HCT116 (cell line): ENCODE measurements around the gene SERPINB13. TPM values are rescaled to one million over a fixed set of nuclear protein-coding genes. Genes with fewer than 3 reads are reported as not detected.

ENCODE experiments used
- ATAC-seq: fragments of 200-7000 bp; cut with Tn5 transposase; 2 replicates; pipeline ENCODE4 v1.9.1; 2020; ENCODE audit warnings: mild to moderate bottlenecking, moderate library complexity
- BruUV-seq: library from RNA; stranded (reverse); fragments of 400-500 nt; replicated peaks from 2 replicates; lab custom pipeline; 2021; lab: Mats Ljungman, UMichigan
- CTCF ChIA-PET: fragments of 300-600 bp; sonication (Branson Sonifier 250); formaldehyde crosslinking; loops from one replicate; lab custom pipeline; 2021; ENCODE audit warnings: antibody characterized with exemption; lab: Charles Lee
- POLR2A ChIA-PET: fragments of 300-600, 350-600 bp; sonication (Branson Sonifier 250); formaldehyde crosslinking; loops from one replicate; lab custom pipeline; 2021; ENCODE audit warnings: antibody characterized with exemption; lab: Charles Lee
- RAD21 ChIA-PET, 2 experiments: fragments of 300-600 bp; sonication (Branson Sonifier 250); formaldehyde crosslinking; loops; one replicate each; lab custom pipeline; 2023; ENCODE audit warnings: low total read pairs in 2 of 2; ENCODE audit not compliant: uncharacterized antibody in 2 of 2, unreplicated experiment in 2 of 2, low non-redundant PET in 1 of 2; lab: Charles Lee
- DNase-seq: peaks from one replicate; pipeline ENCODE4 v3.0.0-alpha.2; 2010; ENCODE audit warnings: low read depth, low spot score
- H2AFZ ChIP-seq: fragments of 200-600 bp; shearing (Covaris generic), sonication (generic); 2 replicates; pipeline ENCODE4 v1.6.1; 2017; ENCODE audit warnings: low read depth, mixed run types, mixed read lengths, antibody characterized with exemption, low read length; ENCODE audit not compliant: poor library complexity, severe bottlenecking
- H3K27ac ChIP-seq: 2 replicates; pipeline ENCODE4 v1.5.1; 2012; ENCODE audit warnings: low read depth, low read length
- H3K27me3 ChIP-seq: fragments of 200-600 bp; sonication (generic); 2 replicates; pipeline ENCODE4 v1.6.1; 2016; ENCODE audit warnings: mixed run types, low read length, mixed read lengths; ENCODE audit not compliant: insufficient read depth
- H3K36me3 ChIP-seq, 2 experiments: fragments of 200-500 bp in 1 of 2; fragments of 200-600 bp in 1 of 2; sonication (Bioruptor generic) in 1 of 2; sonication (generic) in 1 of 2; 2 replicates each; pipeline versions ENCODE4 v1.5.1 to v1.6.1; 2014 to 2016; ENCODE audit warnings: low read length in 2 of 2, inconsistent platforms in 1 of 2, mixed read lengths in 1 of 2, mixed run types in 1 of 2; ENCODE audit not compliant: insufficient read depth in 2 of 2, control insufficient read depth in 1 of 2
- H3K4me1 ChIP-seq, 2 experiments: fragments of 200-600 bp in 1 of 2; sonication (generic) in 1 of 2; 2 replicates each; pipeline versions ENCODE4 v1.5.1 to v1.6.1; 2012 to 2017; ENCODE audit warnings: low read length in 2 of 2, inconsistent platforms in 1 of 2, mild to moderate bottlenecking in 1 of 2, mixed read lengths in 1 of 2, mixed run types in 1 of 2, moderate library complexity in 1 of 2; ENCODE audit not compliant: insufficient read depth in 2 of 2, control insufficient read depth in 1 of 2
- H3K4me2 ChIP-seq: fragments of 200-600 bp; sonication (generic); 2 replicates; pipeline ENCODE4 v1.6.1; 2017; ENCODE audit warnings: mixed run types, low read length, mixed read lengths
- H3K4me3 ChIP-seq, 2 experiments: fragments of 200-600 bp in 1 of 2; sonication (generic) in 1 of 2; replicated peaks in 1 of 2; 2 replicates each; pipeline ENCODE4 v1.5.1; 2011 to 2016; ENCODE audit warnings: low read length in 2 of 2, control low read depth in 1 of 2, low read depth in 1 of 2, mild to moderate bottlenecking in 1 of 2, mixed read lengths in 1 of 2, mixed run types in 1 of 2
- H3K79me2 ChIP-seq: fragments of 200-600 bp; sonication (generic); 2 replicates; pipeline ENCODE4 v1.6.1; 2017; ENCODE audit warnings: mild to moderate bottlenecking, mixed run types, low read length, moderate library complexity, mixed read lengths; ENCODE audit not compliant: insufficient read depth
- H3K9ac ChIP-seq: fragments of 200-600 bp; sonication (generic); 2 replicates; pipeline ENCODE4 v1.6.1; 2016; ENCODE audit warnings: low read length, mixed read lengths
- H3K9me2 ChIP-seq: fragments of 200-600 bp; sonication (generic), shearing (Covaris generic); 2 replicates; pipeline ENCODE4 v1.6.1; 2017; ENCODE audit warnings: mixed run types, mild to moderate bottlenecking, moderate library complexity; ENCODE audit not compliant: insufficient read depth
- H3K9me3 ChIP-seq, 2 experiments: fragments of 200-500 bp in 1 of 2; fragments of 200-600 bp in 1 of 2; sonication (Bioruptor generic) in 1 of 2; sonication (generic) in 1 of 2; 2 replicates each; pipeline ENCODE4 v1.6.1; 2014 to 2017; ENCODE audit warnings: low read length in 2 of 2, mixed read lengths in 2 of 2, inconsistent platforms in 1 of 2, low read depth in 1 of 2, mild to moderate bottlenecking in 1 of 2, mixed run types in 1 of 2, moderate library complexity in 1 of 2; ENCODE audit not compliant: control insufficient read depth in 1 of 2, insufficient read depth in 1 of 2
- H4K20me1 ChIP-seq: fragments of 200-600 bp; sonication (generic), shearing (Covaris generic); 2 replicates; pipeline ENCODE4 v1.6.1; 2017; ENCODE audit warnings: mixed run types, mild to moderate bottlenecking, moderate library complexity; ENCODE audit not compliant: insufficient read depth
- ATF3 ChIP-seq: IDR thresholded peaks from 2 replicates; pipeline ENCODE4 v1.6.1; 2012
- CEBPB ChIP-seq: IDR thresholded peaks from 2 replicates; pipeline ENCODE4 v1.6.1; 2012; ENCODE audit warnings: low read depth
- EZH2 ChIP-seq: fragments of 200-600 bp; sonication (generic); IDR thresholded peaks from 2 replicates; pipeline ENCODE4 v1.6.1; 2017; ENCODE audit warnings: antibody characterized with exemption, mixed run types
- EZH2phosphoT487 ChIP-seq: fragments of 200-600 bp; IDR thresholded peaks from 2 replicates; pipeline ENCODE4 v1.6.1; 2018; ENCODE audit warnings: antibody characterized with exemption, borderline replicate concordance
- JUND ChIP-seq: IDR thresholded peaks from 2 replicates; pipeline ENCODE4 v1.6.1; 2012
- POLR2A ChIP-seq: IDR thresholded peaks from 2 replicates; pipeline ENCODE4 v1.7.0; 2011; ENCODE audit warnings: borderline replicate concordance; ENCODE audit not compliant: insufficient read depth, insufficient read length; ENCODE audit errors: extremely low read depth
- POLR2AphosphoS5 ChIP-seq: IDR thresholded peaks from 2 replicates; pipeline ENCODE4 v1.6.1; 2011; ENCODE audit warnings: mild to moderate bottlenecking, low read depth, low read length, moderate library complexity
- SIN3A ChIP-seq: IDR thresholded peaks from 2 replicates; pipeline ENCODE4 v1.6.1; 2012; ENCODE audit warnings: low read depth
- SP1 ChIP-seq: IDR thresholded peaks from 2 replicates; pipeline ENCODE4 v1.6.1; 2012; ENCODE audit warnings: low read depth
- SRF ChIP-seq: IDR thresholded peaks from 2 replicates; pipeline ENCODE4 v1.6.1; 2012; ENCODE audit warnings: low read depth
- TCF7L2 ChIP-seq: IDR thresholded peaks from 2 replicates; pipeline ENCODE4 v1.7.0; 2011; ENCODE audit warnings: borderline replicate concordance, inconsistent platforms; ENCODE audit not compliant: insufficient read depth, insufficient read length; ENCODE audit errors: extremely low read depth
- YY1 ChIP-seq: IDR thresholded peaks from 2 replicates; pipeline ENCODE4 v1.6.1; 2011; ENCODE audit warnings: low read length, low read depth, moderate library complexity, mild to moderate bottlenecking; ENCODE audit not compliant: insufficient replicate concordance; ENCODE audit errors: extremely low read depth
- ZBTB33 ChIP-seq: IDR thresholded peaks from 2 replicates; pipeline ENCODE4 v1.6.1; 2011; ENCODE audit warnings: mild to moderate bottlenecking, low read length, moderate library complexity; ENCODE audit not compliant: insufficient replicate concordance; ENCODE audit errors: extremely low read depth
- ZFX ChIP-seq: fragments of 450-650 bp; IDR thresholded peaks from 2 replicates; pipeline ENCODE4 v1.6.1; 2017
- intact Hi-C: fragments of 100-400 bp; cut with micrococcal nuclease; formaldehyde crosslinking; loops from 2 replicates; pipeline ENCODE4 v1.10.0; 2022
- total RNA-seq: library from RNA; stranded (reverse); gene quantifications from one replicate; pipeline ENCODE4 v1.2.1, GENCODE V29; 2021; ENCODE audit not compliant: unreplicated experiment

Gene SERPINB13
- total RNA-seq, 1 experiment from 2014 or later: 0.07 TPM

- Histone ChIP-seq H4K20me1 (no peaks in the 10 kb centered on the region), H3K27me3 (no peaks in the 10 kb centered on the region), H3K9ac (no peak overlapping the region), H3K4me3 (no peak overlapping the region), H3K4me1 (no peaks in the 10 kb centered on the region), H3K79me2 (no peaks in the 10 kb centered on the region), H3K9me3 (no peaks in the 10 kb centered on the region), H2AFZ (no peak overlapping the region), H3K9me2 (no peaks in the 10 kb centered on the region; the same call in 1 of the 2 replicates), H3K4me2 (no peak overlapping the region), H3K36me3 (no peaks in the 10 kb centered on the region), H3K27ac (no peak overlapping the region)
- BruUV-seq: no TSS peak
- ChIA-PET CTCF (interaction anchor here (1.2 kb wide), 1 partner anchor 56 kb away, joined by 3 read pairs; no protein-coding TSS in a partner anchor), POLR2A (no interaction called here), RAD21 (no interaction called here)
- ATAC-seq (no peak), DNase-seq (no peak)
- TF ChIP-seq SRF: no peak
- TF ChIP-seq ATF3: no peak
- no peak for TF ChIP-seq CEBPB
- no peak for TF ChIP-seq EZH2phosphoT487
- no peak for TF ChIP-seq ZFX
- TF ChIP-seq JUND: no peak
- TF ChIP-seq SIN3A: no peak
- no peak for TF ChIP-seq POLR2AphosphoS5
- TF ChIP-seq POLR2A: no peak
- TF ChIP-seq EZH2: no peak
- no peak for TF ChIP-seq ZBTB33
- no peak for TF ChIP-seq SP1
- no peak for TF ChIP-seq TCF7L2
- TF ChIP-seq YY1: no peak
- intact Hi-C loops: no loop called here
Measured at GRCh38 chr18:63567276-63567675, 19.9 kb upstream of the SERPINB13 start.
